HL-60 (cell line): Measurements from ENCODE around the gene ARID1B.

Experiments
- CTCF ChIP-seq: IDR thresholded peaks from one replicate; pipeline ENCODE4 v1.5.1; 2011; ENCODE audit warnings: low read length, control low read depth, inconsistent platforms; ENCODE audit not compliant: insufficient read depth
- GABPA ChIP-seq: IDR thresholded peaks from 2 replicates; pipeline ENCODE4 v1.6.1; 2012; ENCODE audit warnings: low read depth
- POLR2AphosphoS5 ChIP-seq: IDR thresholded peaks from 2 replicates; pipeline ENCODE4 v1.6.1; 2012; ENCODE audit warnings: low read depth
- REST ChIP-seq: IDR thresholded peaks from 2 replicates; pipeline ENCODE4 v1.6.1; 2012; ENCODE audit warnings: low read depth; ENCODE audit not compliant: insufficient replicate concordance
- SPI1 ChIP-seq: IDR thresholded peaks from 2 replicates; pipeline ENCODE4 v1.6.1; 2012; ENCODE audit warnings: low read depth, mild to moderate bottlenecking, borderline replicate concordance

- TF ChIP-seq CTCF, result no peak
- TF ChIP-seq POLR2AphosphoS5, result no peak
- TF ChIP-seq GABPA, result no peak
- no peak for TF ChIP-seq REST
- no peak for TF ChIP-seq SPI1
Measured at GRCh38 chr6:156865019-156865629, 87.9 kb downstream of the ARID1B start.
